ENCODE data around the gene RNF135.
"Not testable (repeated sequence)": the region's sequence is repeated elsewhere in the genome, so short reads cannot be mapped to it uniquely, and the experiment has no call there.

Gene RNF135

DNA sequence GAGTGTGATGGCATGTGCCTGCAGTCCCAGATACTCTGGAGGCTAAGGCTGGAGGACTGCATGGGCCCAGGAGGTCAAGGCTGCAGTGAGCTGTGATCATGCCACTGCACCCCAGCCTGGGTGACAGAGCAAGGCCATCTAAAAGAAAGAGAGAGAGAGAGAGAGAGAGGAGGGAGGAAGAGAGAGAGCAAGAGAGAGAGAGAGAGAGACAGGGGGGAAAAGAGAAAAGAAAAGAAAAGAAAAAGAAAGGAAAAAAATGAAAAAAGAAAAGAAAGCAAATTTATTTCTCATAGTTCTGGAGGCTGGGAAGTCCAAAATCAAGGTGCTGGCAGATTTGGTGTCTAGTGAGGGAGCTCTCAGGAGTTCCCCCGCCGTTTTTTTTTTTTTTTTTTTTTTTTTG is 33.3 kb downstream of the RNF135 start:
- H3K36me3 Mint-ChIP-seq (ENCODE audit: low read depth), result peaks cover 7% of the 10 kb centered on the region
- peaks cover 10% of the 10 kb centered on the region for H3K27me3 Mint-ChIP-seq (ENCODE audit: low read depth)
- H3K27ac Mint-ChIP-seq, result no peak overlapping the region
- H3K9me3 Mint-ChIP-seq, result no peaks in the 10 kb centered on the region
- no peak overlapping the region for H3K4me3 Mint-ChIP-seq
- H3K4me1 Mint-ChIP-seq (ENCODE audit: low read depth), result peaks cover 17% of the 10 kb centered on the region

DNA sequence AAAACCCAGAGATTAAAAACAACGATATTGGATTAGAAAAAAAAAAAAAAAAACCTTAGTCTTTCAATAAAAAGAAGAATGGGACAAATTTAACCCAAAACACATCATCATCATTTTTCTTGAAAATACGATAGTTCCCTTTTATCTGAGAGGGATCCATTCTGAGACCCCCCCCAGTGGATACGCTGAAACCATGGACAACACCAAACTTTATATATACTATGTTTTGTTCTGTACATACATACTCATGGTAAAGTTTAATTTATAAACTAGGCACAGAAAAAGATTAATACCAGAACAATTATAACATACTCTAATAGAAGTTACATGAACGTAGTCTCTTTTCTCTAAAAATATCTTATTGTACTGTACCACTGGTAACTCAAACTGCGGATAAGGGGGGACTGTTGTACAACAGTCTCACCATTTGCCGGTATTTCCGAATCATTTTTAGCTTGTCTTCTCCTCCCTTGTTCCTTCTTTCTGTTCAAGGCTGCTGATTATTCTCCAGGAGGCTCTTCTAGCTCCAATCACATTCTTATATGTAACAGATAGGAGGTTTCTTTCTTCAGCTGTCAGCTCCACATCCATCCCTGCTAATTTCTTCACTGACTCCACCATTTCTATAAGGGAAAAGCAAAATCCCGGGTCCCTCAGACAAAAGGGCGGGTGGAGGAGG is 37.0 kb downstream of the RNF135 start:
- H3K27ac Mint-ChIP-seq, result peak overlapping the region; percentile 64
- peaks cover 4% of the 10 kb centered on the region for H3K36me3 Mint-ChIP-seq (ENCODE audit: low read depth)
- H3K4me1 Mint-ChIP-seq (ENCODE audit: low read depth), result peaks cover 21% of the 10 kb centered on the region

DNA sequence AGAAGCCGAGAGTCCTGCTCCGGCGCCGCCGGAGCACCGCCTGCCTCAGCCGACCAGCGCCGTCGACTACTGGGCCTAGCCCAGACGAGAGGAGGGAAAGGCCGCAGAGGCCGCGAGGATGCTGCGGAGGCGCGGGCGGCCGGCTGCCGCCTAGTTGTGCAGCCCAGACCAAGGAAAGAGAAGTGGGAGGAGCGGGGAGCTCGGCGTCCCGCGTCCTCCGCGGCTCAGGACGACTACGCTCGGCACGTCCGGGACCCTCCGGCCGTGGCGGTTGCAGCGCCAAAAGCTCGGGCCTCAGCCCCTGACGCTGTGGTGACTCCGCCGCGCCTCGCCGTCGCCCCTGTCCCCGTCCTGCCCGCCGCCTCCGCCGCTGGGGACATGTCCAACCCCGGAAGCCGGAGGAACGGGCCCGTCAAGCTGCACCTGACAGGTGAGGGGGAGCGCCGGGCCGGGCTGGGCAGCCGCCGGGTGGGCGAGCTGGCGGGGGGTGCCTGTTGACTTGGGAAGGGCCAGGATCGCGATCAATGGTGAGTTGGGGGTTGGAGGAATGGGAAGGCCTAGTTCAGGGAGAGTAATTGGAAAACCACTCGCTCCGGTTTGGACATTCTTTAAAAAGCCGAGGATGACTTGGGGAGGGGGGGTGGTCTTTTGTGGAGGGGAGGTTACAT is 37.7 kb downstream of the RNF135 start:
- Mint-ChIP-seq H3K27me3 (ENCODE audit: low read depth) (peaks cover 22% of the 10 kb centered on the region), H3K36me3 (ENCODE audit: low read depth) (peaks cover 4% of the 10 kb centered on the region), H3K4me3 (peak overlapping the region; percentile 81), H3K9me3 (no peaks in the 10 kb centered on the region), H3K4me1 (ENCODE audit: low read depth) (peaks cover 21% of the 10 kb centered on the region), H3K27ac (peak overlapping the region; percentile 65)

More for the DNA sequence above, 37.0 kb downstream of the RNF135 start:
- Mint-ChIP-seq H3K9me3 (no peaks in the 10 kb centered on the region), H3K4me3 (peak overlapping the region; percentile 81), H3K27me3 (ENCODE audit: low read depth) (peaks cover 22% of the 10 kb centered on the region)

DNA sequence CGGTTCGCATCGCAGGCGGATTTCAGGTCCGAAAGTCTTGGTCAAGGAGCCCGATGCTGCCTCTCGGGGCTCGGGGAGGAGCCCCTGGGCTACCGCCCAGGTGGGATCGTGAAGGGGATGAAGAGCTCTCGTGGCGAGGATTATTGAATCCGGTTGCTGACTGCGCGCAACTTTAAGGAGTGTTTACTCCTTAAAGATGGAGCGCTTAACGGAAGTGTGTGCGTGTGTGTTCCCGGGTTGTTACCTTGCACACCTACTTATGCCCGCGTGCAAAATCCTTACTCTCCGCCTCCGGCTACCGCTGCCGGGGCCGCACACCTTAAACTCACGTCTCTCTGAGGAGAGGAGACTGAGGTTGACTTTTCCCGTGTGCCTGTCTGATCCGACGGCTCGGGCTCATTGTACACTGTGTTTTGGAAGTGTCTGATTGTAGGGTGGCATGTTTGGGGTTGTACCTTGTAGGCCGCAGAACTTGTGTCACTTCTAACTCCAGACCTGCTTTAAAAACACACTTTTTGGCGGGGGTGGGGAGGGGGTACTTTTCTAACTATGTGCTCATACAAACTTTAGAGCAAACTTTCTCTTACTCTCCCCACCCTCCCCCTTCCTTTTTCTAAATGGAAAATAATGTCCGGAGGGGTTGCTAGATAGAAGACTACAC is 38.3 kb downstream of the RNF135 start:
- Mint-ChIP-seq H3K4me3 (peak overlapping the region; percentile 81), H3K27me3 (ENCODE audit: low read depth) (peaks cover 22% of the 10 kb centered on the region), H3K27ac (peak overlapping the region; percentile 65), H3K4me1 (ENCODE audit: low read depth) (peaks cover 21% of the 10 kb centered on the region)
- H3K36me3 Mint-ChIP-seq (ENCODE audit: low read depth); H3K9me3 Mint-ChIP-seq: not testable (repeated sequence)

DNA sequence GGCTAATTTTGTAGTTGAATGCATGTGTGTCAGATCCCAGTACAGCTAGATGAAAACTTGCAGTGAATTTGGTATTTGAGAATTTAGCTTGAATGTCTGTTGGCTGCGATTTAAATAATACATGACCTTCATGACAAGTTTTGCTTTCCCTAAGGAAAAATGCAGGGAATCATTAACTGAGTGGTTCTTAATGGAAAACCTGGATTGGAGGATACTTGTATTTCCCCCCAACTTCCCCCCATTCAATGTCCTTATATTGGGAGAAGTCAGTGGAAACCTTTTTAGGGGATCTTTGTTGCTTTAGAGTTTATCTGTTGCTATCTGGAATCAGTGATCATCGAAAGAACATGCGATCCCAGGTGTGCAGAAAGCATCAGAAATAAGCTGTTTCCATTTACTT is 39.2 kb downstream of the RNF135 start:
- H3K4me3 Mint-ChIP-seq, result peak overlapping the region; percentile 66

DNA sequence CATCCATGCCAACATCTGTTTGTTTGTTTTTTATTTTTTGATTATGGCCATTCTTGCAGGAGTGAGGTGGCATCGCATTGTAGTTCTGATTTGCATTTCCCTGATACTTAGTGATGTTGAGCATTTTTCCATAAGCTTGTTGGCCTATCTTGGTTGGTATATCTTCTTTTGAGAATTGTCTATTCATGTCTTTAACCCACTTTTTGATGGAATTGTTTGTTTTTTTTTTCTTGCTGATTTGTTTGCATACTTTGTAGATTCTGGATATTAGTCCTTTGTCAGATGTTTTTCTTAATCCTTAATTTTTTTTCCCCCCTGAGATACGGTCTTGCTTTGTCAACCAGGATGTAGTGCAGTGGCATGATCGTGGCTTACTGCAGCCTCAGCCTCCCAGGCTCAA is 43.0 kb downstream of the RNF135 start:
- H3K4me3 Mint-ChIP-seq, result no peak overlapping the region
- H3K27ac Mint-ChIP-seq, result no peak overlapping the region
- H3K36me3 Mint-ChIP-seq (ENCODE audit: low read depth), result no peaks in the 10 kb centered on the region
- H3K4me1 Mint-ChIP-seq (ENCODE audit: low read depth), result peaks cover 7% of the 10 kb centered on the region
- no peaks in the 10 kb centered on the region for H3K9me3 Mint-ChIP-seq
- H3K27me3 Mint-ChIP-seq (ENCODE audit: low read depth), result peaks cover 11% of the 10 kb centered on the region

More for the DNA sequence above, 39.2 kb downstream of the RNF135 start:
- H3K4me1 Mint-ChIP-seq (ENCODE audit: low read depth), result peaks cover 21% of the 10 kb centered on the region
- H3K27me3 Mint-ChIP-seq (ENCODE audit: low read depth), result peaks cover 22% of the 10 kb centered on the region
- not testable (repeated sequence) for H3K9me3 Mint-ChIP-seq; H3K36me3 Mint-ChIP-seq (ENCODE audit: low read depth); H3K27ac Mint-ChIP-seq

DNA sequence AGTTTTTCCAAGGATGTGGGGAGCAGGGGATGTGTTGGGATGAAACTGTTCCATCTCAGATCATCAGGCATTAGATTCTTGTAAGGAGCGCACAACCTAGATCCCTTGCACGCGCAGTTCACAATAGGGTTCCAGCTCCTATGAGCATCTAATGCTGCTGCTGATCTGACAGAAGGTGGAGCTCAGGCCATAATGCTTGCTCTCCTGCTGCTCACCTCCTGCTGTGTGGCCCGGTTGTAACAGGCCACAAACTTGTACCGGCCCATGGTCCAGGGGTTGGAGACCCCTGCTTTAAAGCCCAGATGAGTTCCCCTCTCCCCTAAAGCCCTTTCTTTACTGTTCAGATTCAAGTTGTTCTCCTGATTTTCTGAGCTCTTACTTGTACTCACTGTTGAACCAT is 44.8 kb downstream of the RNF135 start:
- H3K4me1 Mint-ChIP-seq (ENCODE audit: low read depth), result no peaks in the 10 kb centered on the region
- no peak overlapping the region for H3K4me3 Mint-ChIP-seq
- H3K27me3 Mint-ChIP-seq (ENCODE audit: low read depth), result peaks cover 7% of the 10 kb centered on the region
- H3K36me3 Mint-ChIP-seq (ENCODE audit: low read depth), result no peaks in the 10 kb centered on the region
- no peaks in the 10 kb centered on the region for H3K9me3 Mint-ChIP-seq
- no peak overlapping the region for H3K27ac Mint-ChIP-seq

DNA sequence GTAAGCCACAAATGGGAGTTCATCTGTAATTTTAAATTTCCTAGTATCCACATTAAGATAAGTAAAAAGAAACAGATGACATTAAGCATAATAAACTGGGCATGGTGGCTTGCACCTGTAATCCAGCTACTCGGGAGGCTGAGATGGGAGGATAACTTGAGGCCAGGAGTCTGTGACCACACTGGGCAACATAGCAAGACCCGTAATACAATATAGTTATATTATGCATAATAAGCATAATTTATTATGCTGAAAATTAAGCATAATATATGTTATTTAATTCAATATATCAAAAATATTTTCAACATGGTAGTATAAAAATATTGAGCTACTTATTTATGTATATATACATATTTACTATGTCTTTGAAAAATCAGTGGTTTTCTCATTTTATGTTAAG is 48.2 kb downstream of the RNF135 start:
- Mint-ChIP-seq H3K9me3 (no peaks in the 10 kb centered on the region), H3K27me3 (ENCODE audit: low read depth) (no peaks in the 10 kb centered on the region), H3K4me3 (no peak overlapping the region), H3K27ac (no peak overlapping the region), H3K36me3 (ENCODE audit: low read depth) (no peaks in the 10 kb centered on the region), H3K4me1 (ENCODE audit: low read depth) (no peaks in the 10 kb centered on the region)

DNA sequence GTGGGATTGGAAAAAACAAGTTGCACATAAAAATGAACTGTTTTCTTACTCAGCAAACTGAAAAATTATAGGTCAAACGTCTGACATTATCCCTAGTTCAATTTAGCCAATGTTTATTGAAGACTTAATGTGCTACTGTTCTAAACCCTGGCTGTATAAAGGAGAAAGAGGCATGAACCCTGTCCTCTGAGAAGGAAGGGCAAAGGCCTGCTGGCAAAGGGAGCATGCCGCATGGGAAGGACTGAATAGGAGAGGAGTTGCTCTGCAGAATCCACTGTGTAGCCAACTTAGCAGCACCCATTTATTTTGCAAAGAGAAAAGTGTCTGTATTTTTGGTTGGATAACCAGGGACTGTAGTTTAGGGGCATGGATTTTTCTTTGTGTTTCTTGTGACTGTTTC is 52.3 kb downstream of the RNF135 start:
- H3K27ac Mint-ChIP-seq; H3K36me3 Mint-ChIP-seq (ENCODE audit: low read depth); H3K9me3 Mint-ChIP-seq; H3K27me3 Mint-ChIP-seq (ENCODE audit: low read depth); H3K4me3 Mint-ChIP-seq; H3K4me1 Mint-ChIP-seq (ENCODE audit: low read depth): not testable (repeated sequence)

DNA sequence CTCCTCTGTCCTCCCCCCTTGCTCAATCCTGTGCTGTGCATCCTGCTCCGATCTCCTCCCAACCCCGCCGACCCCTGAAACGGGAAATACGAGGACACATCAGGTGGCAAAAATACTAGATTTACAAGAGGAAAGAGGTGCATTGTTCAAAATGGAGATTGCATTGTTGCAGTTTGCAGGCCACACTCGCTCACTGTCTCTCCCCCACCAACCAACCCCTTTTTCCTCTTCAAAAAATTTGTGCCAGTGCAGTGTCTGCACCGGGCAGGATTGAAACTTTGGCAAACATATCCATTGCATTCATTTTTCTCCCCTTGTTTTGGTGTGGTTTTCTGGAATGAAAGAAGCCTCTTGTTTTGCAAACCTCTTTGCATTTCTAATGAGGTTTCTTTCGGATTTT is 61.0 kb downstream of the RNF135 start:
- Mint-ChIP-seq H3K36me3 (ENCODE audit: low read depth) (no peaks in the 10 kb centered on the region), H3K27me3 (ENCODE audit: low read depth) (no peaks in the 10 kb centered on the region), H3K9me3 (no peaks in the 10 kb centered on the region), H3K27ac (no peak overlapping the region), H3K4me1 (ENCODE audit: low read depth) (no peaks in the 10 kb centered on the region), H3K4me3 (no peak overlapping the region)

DNA sequence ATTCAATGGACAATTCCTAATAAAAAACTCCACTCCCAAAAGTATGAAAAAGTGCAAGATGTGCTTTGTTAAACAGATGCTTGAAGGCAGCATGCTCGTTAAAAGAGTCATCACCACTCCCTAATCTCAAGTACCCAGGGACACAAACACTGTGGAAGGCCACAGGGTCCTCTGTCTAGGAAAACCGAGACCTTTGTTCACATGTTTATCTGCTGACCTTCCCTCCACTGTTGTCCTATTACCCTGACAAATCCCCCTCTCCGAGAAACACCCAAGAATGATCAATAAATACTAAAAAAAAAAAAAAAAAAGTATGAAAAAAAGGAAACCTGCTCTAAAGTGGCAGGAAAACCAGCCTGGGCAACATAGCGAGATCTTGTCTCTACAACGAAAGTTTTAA is 64.8 kb downstream of the RNF135 start:
- H3K36me3 Mint-ChIP-seq (ENCODE audit: low read depth); H3K9me3 Mint-ChIP-seq: not testable (repeated sequence)

DNA sequence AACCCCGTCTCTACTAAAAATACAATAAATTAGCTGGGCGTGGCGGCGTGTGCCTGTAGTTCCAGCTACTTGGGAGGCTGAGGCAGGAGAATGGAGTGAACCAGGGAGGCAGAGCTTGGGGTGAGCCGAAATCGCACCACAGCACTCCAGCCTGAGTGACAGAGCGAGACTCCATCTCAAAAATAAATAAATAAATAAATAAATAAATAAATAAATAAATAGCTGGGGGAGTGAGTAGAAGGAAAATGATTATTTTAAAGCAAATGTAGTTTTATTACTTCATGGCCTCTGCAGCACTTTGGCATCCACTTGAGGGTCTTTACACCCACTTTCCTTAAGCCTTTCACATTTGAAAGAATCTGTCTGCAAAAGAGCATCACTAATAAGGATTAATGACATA is 70.0 kb downstream of the RNF135 start:
- not testable (repeated sequence) for H3K36me3 Mint-ChIP-seq (ENCODE audit: low read depth); H3K9me3 Mint-ChIP-seq; H3K4me1 Mint-ChIP-seq (ENCODE audit: low read depth); H3K4me3 Mint-ChIP-seq; H3K27ac Mint-ChIP-seq
- peaks cover 13% of the 10 kb centered on the region for H3K27me3 Mint-ChIP-seq (ENCODE audit: low read depth)

More for the DNA sequence above, 64.8 kb downstream of the RNF135 start:
- not testable (repeated sequence) for H3K4me3 Mint-ChIP-seq; H3K4me1 Mint-ChIP-seq (ENCODE audit: low read depth); H3K27me3 Mint-ChIP-seq (ENCODE audit: low read depth); H3K27ac Mint-ChIP-seq

DNA sequence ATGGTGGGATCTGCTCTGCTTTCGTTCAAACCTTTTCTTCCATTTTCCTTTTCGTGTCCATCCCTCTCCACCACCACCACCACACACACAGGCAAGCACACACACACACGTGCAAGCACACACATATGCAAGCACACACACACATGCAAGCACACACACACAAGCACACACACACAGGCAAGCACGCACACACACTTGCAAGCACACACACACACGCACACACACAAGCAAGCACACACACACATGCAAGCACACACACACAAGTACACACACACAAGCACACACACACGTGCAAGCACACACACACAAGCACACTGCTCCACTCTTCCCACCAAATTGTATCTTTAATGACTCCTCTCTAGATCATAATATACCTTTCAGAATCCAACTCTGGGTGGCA is 71.5 kb downstream of the RNF135 start:
- not testable (repeated sequence) for H3K9me3 Mint-ChIP-seq; H3K27ac Mint-ChIP-seq; H3K4me1 Mint-ChIP-seq (ENCODE audit: low read depth); H3K4me3 Mint-ChIP-seq; H3K36me3 Mint-ChIP-seq (ENCODE audit: low read depth)
- H3K27me3 Mint-ChIP-seq (ENCODE audit: low read depth), result peaks cover 13% of the 10 kb centered on the region

DNA sequence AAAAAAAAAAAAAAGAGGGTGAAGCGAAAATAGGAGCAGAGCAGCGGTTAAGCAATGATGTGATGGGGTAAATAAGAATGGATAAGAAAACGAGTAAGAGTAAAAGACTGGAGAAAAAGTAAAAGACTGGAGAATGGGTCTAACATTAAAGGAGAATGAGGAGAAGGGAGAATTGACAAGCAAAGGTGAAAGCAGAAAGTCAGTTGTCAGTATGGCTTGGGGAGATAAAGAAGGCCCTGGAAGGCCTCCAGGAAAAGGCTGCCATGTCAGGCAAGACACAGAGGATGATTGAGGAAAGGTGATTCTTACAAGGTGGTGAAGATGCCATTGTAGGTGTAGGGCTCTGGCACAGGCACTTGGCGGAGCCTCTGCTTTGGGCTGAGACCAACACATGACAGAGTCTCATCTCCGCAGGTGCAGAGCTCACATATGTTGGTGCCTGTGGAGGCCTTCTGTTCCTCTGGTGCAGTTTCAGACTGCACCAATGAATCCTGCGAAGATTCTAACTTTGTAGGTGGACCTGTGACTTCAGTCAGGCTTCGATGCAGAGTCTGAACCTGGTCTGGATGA is 76.1 kb downstream of the RNF135 start:
- H3K4me1 Mint-ChIP-seq (ENCODE audit: low read depth); H3K4me3 Mint-ChIP-seq; H3K36me3 Mint-ChIP-seq (ENCODE audit: low read depth); H3K27ac Mint-ChIP-seq; H3K9me3 Mint-ChIP-seq: not testable (repeated sequence)
- peaks cover 13% of the 10 kb centered on the region for H3K27me3 Mint-ChIP-seq (ENCODE audit: low read depth)

DNA sequence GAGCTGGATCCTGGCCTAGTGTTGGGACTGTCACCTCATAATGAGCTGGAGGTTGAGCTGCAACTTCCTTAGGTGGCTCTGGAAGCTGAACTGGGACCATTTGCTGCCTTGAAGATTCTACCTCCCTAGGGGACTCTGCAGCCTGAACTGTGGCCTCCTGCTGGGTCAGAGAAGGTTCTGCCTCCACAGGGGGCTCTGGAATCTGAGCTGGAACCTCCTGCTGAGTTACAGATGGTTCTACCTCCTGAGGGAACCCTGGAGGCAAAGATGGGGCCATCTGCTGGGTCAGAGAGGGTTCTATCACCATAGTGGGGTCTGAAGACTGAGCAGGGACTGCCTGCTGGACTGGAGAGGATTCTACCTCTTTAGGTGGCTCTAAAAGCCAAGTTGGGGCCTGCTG is 77.3 kb downstream of the RNF135 start:
- H3K27me3 Mint-ChIP-seq (ENCODE audit: low read depth), result peaks cover 7% of the 10 kb centered on the region
- H3K4me3 Mint-ChIP-seq, result no peak overlapping the region
- H3K36me3 Mint-ChIP-seq (ENCODE audit: low read depth), result peaks cover 1% of the 10 kb centered on the region
- no peak overlapping the region for H3K27ac Mint-ChIP-seq
- H3K4me1 Mint-ChIP-seq (ENCODE audit: low read depth), result peaks cover 13% of the 10 kb centered on the region
- H3K9me3 Mint-ChIP-seq, result peaks cover 8% of the 10 kb centered on the region
